OCI-LY1 (cell line): Measurements from ENCODE around the gene BZW1.

Experiments
- EZH2 ChIP-seq: fragments of 200-600 bp; sonication (generic), shearing (Covaris generic); IDR thresholded peaks from 2 replicates; pipeline ENCODE4 v1.8.0; 2017; ENCODE audit warnings: borderline replicate concordance, mixed run types, mild to moderate bottlenecking, antibody characterized with exemption, low read length, moderate library complexity, mixed read lengths
- TF ChIP-seq, protein P1 (sequence below): fragments of 200-600 bp; sonication (generic), shearing (Covaris generic); IDR thresholded peaks from 2 replicates; pipeline ENCODE4 v1.5.1; 2017; ENCODE audit warnings: mild to moderate bottlenecking, antibody characterized with exemption, low read length, moderate library complexity, mixed read lengths

DNA sequence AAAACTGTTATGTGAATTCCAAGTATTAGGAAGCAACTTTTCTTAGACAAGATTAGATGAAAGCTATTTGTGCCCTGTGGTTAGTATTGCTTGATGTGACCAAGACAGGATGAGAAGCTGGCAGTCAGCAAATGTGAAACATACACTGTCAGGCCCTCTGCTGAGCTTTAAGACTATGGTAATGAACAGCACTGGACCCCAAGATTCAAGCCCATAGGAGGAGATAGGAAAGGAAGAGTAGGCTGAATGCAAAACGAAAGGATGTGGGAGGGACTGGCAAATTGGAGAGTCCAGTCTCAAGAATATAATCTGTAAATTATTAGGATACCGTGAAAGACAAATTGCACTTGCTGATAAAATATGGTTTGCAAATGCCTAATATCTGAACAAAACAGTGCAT is 16.4 kb downstream of the BZW1 start:
- TF ChIP-seq, protein P1, sequence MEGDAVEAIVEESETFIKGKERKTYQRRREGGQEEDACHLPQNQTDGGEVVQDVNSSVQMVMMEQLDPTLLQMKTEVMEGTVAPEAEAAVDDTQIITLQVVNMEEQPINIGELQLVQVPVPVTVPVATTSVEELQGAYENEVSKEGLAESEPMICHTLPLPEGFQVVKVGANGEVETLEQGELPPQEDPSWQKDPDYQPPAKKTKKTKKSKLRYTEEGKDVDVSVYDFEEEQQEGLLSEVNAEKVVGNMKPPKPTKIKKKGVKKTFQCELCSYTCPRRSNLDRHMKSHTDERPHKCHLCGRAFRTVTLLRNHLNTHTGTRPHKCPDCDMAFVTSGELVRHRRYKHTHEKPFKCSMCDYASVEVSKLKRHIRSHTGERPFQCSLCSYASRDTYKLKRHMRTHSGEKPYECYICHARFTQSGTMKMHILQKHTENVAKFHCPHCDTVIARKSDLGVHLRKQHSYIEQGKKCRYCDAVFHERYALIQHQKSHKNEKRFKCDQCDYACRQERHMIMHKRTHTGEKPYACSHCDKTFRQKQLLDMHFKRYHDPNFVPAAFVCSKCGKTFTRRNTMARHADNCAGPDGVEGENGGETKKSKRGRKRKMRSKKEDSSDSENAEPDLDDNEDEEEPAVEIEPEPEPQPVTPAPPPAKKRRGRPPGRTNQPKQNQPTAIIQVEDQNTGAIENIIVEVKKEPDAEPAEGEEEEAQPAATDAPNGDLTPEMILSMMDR = no peak
- TF ChIP-seq EZH2 = no peak
